ENCODE results near the gene QDPR.

- TF ChIP-seq CTCF (IDR thresholded peaks at IDR 0.05) = no peak
- no peak for TF ChIP-seq POLR2A (IDR thresholded peaks at IDR 0.05)
These were observed 19.7 kb downstream of the QDPR start for GRCh38 chr4:17492058-17492741.

Measured in adrenal gland (tissue), 5 donors.